Epithelial cell of prostate (primary cell): Measurements from ENCODE around the gene KLHL7.

ENCODE experiments used
- DNase-seq: peaks from one replicate; pipeline ENCODE4 v3.0.0-alpha.2; 2011; ENCODE audit warnings: low read depth, low spot score
- H3K27ac ChIP-seq: fragments of 450-650 bp; 2 replicates; pipeline ENCODE4 v1.5.1; 2017; ENCODE audit warnings: mild to moderate bottlenecking

Gene KLHL7, protein sequence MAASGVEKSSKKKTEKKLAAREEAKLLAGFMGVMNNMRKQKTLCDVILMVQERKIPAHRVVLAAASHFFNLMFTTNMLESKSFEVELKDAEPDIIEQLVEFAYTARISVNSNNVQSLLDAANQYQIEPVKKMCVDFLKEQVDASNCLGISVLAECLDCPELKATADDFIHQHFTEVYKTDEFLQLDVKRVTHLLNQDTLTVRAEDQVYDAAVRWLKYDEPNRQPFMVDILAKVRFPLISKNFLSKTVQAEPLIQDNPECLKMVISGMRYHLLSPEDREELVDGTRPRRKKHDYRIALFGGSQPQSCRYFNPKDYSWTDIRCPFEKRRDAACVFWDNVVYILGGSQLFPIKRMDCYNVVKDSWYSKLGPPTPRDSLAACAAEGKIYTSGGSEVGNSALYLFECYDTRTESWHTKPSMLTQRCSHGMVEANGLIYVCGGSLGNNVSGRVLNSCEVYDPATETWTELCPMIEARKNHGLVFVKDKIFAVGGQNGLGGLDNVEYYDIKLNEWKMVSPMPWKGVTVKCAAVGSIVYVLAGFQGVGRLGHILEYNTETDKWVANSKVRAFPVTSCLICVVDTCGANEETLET

DNA sequence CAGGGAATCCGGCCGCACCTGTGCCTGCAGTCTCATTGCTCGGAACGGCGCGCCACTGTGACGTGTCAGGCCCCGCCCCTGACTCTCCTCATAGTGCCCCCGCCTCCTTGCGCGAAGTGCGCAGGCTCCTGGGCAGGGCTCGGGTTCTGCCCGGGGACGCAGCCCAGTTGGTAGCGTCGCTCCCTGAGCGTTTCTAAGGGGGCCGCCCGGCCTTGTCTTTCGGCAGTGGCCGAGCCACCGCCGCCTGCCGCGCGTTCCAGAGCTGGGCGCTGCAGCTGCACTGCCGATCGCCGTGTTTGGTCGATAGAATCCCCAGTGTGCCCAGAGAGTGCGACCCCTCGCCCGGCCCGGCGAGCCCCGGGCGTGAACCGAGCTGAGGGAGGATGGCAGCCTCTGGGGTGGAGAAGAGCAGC is at the start of gene KLHL7:
TSS of gene KLHL7 (plus strand) at position 142 of the 413 bp plus-strand sequence. CDS start at position 384, 242 bp downstream.
- peak; percentile 56 for DNase-seq
- H3K27ac ChIP-seq: peak within 1 kb of the TSS; percentile 84

DNA sequence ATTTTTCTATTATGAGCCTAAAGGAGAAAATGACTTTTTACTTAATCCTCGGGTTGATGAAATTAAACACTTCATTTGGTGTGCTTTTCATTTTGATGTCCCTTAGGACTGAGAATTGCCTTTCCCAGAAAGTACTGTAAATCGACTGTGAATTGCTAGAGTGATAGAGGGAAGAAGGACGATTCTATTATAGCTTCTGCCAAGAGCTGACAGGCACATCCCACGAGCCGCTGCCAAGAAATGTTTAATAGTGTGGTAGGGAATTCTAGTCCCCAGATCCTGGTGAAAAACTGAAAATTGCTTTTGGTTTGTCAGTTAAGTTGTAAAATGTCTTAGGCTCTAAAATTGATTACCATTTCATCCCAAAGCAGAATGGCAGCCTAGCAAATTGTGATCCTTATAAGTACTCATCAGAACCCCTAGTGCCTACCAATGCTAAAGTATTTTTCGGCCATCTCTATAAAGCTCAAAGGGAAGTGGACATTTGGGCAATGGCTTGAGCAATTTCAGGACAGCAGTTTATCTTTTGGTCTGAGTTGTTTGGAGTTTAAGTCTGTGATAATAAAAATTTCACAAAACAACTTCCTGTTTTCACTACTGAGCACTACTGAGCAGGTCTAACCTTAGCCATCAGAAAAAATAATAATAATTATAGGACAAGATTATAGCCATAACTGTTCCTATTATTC is 47.0 kb upstream of the KLHL7 start:
- no peak for DNase-seq
- H3K27ac ChIP-seq: no peak overlapping the region

DNA sequence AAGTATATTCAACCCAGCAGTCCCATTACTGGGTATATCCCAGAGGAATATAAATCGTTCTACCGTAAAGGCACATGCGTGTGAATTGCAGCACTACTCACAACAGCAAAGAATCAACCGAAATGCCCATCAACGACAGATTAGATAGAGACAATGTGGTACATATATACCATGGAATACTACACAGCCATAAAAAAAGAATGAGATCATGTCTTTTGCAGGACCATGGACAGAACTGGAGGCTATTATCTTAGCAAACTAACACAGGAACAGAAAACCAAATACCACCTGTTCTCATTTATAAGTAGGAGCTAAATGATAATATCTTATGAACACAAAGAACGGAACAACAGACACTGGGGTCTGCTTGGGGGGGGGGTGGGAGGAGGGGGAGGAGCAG is 44.3 kb upstream of the KLHL7 start:
- no peak overlapping the region for H3K27ac ChIP-seq
- no peak for DNase-seq

GRCh38 chr7:23062452-23062851 is 43.1 kb upstream of the KLHL7 start:
- peak; percentile 36 for DNase-seq
- no peak overlapping the region for H3K27ac ChIP-seq

DNA sequence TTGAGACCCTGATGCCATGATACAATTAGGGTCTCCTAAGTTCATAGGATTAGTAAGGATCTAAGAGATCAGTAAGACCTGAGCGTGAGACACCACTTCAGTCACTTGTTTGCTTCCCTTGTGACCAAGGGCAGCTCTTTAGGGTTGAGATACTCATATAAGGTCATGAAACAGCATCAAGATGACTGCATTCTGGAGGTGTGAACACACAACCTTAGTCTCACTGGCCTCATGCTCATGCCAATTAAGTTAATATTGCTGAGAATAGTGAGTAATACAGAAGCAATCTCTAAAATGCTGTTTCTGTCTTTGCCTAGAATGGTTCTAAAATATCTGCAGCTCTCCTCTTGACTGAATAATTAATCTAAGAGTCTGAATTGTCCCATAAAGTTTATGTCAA is 39.6 kb upstream of the KLHL7 start:
- DNase-seq: no peak
- no peak overlapping the region for H3K27ac ChIP-seq

- no peak for DNase-seq
- H3K27ac ChIP-seq: no peak overlapping the region
Measured at GRCh38 chr7:23067271-23067670, 38.3 kb upstream of the KLHL7 start.

DNA sequence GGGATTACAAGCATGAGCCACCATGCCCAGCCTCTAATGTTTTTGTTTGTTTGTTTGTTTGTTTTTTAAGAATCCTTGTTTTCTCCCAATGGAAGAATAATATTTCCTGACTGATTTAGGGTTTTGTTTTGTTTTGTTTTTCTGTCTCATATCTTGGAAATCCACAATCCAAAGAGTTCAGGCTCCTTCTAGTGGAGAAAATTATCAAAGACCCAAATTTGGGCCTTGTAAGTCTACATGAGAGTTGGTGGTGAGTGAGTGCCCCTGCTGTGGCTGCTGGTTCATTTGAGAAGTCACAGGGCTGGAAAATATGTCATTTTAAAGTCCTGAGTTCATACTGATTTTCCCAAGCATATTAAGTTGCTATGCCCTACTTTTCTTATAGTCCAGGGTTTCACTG is 33.5 kb upstream of the KLHL7 start:
- no peak overlapping the region for H3K27ac ChIP-seq
- DNase-seq: no peak

DNA sequence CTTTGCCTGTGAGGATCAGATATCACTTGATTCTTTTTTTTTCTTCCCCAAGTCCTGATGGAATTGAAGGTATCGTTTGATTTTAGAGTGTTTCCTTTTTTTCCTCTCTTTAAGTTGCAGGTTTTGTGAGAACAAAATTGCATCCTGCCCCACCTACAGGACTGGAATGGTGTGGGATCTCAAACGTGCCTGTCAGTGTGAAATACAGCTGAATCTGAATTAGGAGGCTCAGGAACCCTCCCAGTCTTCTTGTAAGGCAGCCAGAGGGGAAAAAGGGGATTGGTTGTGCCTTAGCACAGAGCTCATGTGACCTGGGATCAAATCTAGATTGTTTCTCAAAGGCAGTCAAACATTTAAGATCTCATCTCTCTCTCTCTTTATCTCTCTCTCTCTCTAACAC is 32.7 kb upstream of the KLHL7 start:
- no peak for DNase-seq
- H3K27ac ChIP-seq: no peak overlapping the region

GRCh38 chr7:23074443-23075261 is 30.9 kb upstream of the KLHL7 start:
- DNase-seq: no peak
- H3K27ac ChIP-seq: no peak overlapping the region

DNA sequence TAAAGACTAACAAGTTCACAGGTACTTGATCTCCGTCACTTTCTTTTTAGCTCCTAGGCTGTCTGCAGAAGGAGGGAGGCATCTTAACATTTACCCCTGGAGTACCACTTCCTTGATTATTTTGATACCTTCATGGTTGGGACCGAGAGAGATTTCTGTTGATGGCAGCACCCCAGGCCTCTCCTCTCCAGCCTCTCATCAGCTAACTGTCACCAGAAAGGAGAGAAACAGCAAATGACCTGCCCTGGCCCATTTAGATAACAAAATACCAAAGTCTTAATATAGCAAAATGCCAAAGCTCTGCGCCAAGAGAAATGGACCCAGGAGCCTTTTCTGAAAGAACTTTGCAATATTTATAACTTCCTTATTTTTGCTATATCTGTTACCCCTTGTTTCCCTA is 30.0 kb upstream of the KLHL7 start:
- no peak overlapping the region for H3K27ac ChIP-seq
- no peak for DNase-seq

- no peak overlapping the region for H3K27ac ChIP-seq
- DNase-seq: no peak
Measured at GRCh38 chr7:23076772-23077171, 28.8 kb upstream of the KLHL7 start.

GRCh38 chr7:23093111-23093510 is 12.5 kb upstream of the KLHL7 start:
- peak; percentile 16 for DNase-seq
- peak overlapping the region; percentile 39 for H3K27ac ChIP-seq

DNA sequence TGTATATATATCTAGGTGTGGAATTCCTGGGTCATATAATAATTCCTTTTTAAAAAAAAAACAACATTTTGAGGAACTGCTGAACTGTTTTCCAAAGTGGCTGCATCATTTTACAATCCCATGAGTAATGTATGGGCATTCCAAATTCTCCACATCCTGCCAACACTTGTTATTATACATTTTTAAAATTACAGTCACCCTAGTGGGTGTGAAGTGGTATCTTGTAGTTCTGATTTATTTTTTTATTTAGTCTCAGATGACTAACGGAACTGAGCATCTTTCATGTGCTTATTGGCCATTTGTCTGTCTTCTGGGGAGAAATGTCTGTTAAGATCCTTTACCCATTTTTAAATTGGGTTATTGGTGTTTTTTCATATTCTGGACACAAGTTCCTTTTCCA is 12.0 kb upstream of the KLHL7 start:
- peak; percentile 44 for DNase-seq
- H3K27ac ChIP-seq: peak overlapping the region; percentile 39

DNA sequence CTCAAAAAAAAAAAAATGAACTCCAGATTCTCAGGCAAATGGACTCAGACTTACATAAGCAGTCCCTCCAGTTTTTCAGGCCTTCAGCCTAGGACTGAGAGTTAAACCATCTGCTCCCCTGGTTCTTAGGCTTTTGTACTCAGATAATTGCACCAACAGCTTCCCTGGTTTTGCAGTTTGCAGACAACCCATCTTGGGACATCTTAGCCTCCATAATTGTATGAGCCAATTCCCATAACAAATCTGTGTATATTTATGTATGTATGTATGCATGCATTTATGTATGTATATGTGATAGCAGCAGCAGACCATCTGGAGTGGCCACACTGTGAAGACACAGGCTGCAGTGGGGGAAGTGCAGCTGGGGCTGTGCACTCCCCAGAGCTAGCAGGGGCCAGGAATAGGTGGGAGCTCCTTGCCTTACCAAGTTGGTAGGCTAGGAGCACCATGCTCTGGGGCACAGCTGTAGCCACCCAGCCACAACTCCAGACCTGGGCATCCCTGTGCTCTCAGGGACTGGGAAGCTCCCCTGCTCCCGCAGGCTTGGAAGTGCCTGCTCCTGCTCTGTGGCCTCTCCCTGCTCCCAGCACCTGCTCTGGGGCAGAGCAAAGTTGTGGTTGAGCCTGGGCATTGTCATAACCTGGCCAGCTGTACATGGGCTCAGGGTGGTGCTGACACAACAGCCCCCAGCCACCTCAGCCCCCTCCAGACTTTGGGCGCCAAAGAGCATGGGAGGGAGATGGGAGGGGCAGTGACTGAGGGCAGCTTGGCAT is 8.9 kb upstream of the KLHL7 start:
- no peak for DNase-seq
- no peak overlapping the region for H3K27ac ChIP-seq

GRCh38 chr7:23098029-23098428 is 7.6 kb upstream of the KLHL7 start:
- no peak overlapping the region for H3K27ac ChIP-seq
- DNase-seq: no peak

DNA sequence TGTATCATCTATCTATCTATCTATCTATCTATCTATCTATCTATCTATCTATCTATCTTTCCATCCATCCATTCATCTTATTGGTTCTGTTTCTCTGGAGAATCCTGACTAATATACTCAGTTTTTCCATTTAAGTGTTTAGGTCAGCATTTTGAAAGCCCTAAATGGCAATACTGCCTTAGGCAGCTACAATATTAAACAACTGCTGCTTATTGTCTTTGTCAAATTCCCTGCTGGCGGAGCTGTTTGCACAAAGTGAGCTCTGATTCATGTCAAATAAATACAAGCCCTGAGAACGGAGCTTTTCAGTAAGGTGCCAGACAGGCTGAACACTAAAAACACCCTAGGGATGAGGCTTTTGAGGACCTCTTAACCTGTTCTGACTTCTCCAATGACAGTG is 7.1 kb upstream of the KLHL7 start:
- no peak for DNase-seq
- H3K27ac ChIP-seq: no peak overlapping the region

GRCh38 chr7:23100697-23101096 is 4.9 kb upstream of the KLHL7 start:
- H3K27ac ChIP-seq: no peak overlapping the region
- DNase-seq: no peak

GRCh38 chr7:23105086-23105643 is 420 bp upstream of the KLHL7 start:
- H3K27ac ChIP-seq: peak overlapping the region; percentile 84
- no peak for DNase-seq

DNA sequence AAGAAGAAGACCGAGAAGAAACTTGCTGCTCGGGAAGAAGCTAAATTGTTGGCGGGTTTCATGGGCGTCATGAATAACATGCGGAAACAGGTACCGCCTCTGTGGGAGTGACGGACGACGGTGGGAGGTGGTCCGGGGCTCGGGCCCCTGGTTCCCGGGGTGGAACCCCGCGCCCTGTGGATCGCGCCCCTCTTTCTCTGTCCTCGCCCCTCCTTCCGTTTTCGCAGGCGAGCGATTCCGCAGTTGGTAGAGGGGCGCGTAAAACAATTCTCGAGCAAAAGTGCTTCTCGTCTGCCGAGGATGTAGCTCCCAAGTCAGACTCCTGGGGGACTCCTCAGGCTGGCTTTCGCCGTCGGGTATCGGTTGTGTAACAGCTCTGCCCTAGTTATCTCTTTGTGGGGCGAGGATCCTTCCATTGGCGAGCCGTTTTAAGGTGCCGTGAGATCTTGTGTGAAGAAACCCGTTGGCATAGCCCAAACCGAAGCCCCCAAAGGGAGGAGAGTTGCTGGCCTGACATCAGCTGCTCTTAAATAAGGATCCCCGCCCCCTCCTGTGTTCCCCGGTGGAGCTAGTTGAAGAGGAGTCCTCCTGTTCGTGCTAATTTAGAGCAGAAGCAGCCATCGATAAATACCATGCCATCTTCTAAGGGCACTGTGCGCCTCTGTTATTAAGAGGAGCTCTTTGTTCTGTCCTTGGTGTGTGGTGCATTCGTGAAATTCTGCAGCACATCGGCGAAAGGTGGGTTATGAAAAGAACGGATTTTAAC is 655 bp downstream of the KLHL7 start:
- no peak for DNase-seq
- peak overlapping the region; percentile 84 for H3K27ac ChIP-seq
